MCF 10A (cell line): ENCODE measurements around the gene LIF. TPM values are rescaled to one million over a fixed set of nuclear protein-coding genes. Genes with fewer than 3 reads are reported as not detected.

Source experiments
- BruUV-seq: library from RNA; stranded (reverse); fragments of 400-500 nt; replicated peaks from 2 replicates; lab custom pipeline; 2021; lab: Mats Ljungman, UMichigan
- CTCF ChIA-PET: fragments of 300-600 bp; sonication (Branson Sonifier 250); formaldehyde crosslinking; extraction: SDS; loops from one replicate; lab custom pipeline; 2021; ENCODE audit warnings: antibody characterized with exemption, inconsistent platforms; lab: Yijun Ruan, JAX
- POLR2A ChIA-PET: fragments of 300-600, 350-650 bp; sonication (Branson Sonifier 250); formaldehyde crosslinking; extraction: SDS; loops from one replicate; lab custom pipeline; 2020; ENCODE audit warnings: antibody characterized with exemption, inconsistent platforms; lab: Yijun Ruan, JAX
- DNase-seq: peaks from one replicate; pipeline ENCODE4 v3.0.0-alpha.2; 2018; ENCODE audit not compliant: unreplicated experiment
- H3K27ac Mint-ChIP-seq: one replicate; pipeline ENCODE4 v1.8.0; 2022; ENCODE audit warnings: mild to moderate bottlenecking, low read depth, mixed read lengths; ENCODE audit not compliant: unreplicated experiment
- H3K27me3 Mint-ChIP-seq: one replicate; pipeline ENCODE4 v1.8.0; 2022; ENCODE audit warnings: mixed read lengths; ENCODE audit not compliant: insufficient read depth, unreplicated experiment
- H3K36me3 Mint-ChIP-seq: one replicate; pipeline ENCODE4 v1.8.0; 2022; ENCODE audit warnings: mild to moderate bottlenecking, moderate library complexity, mixed read lengths; ENCODE audit not compliant: insufficient read depth, unreplicated experiment
- H3K4me1 Mint-ChIP-seq: one replicate; pipeline ENCODE4 v1.8.0; 2022; ENCODE audit warnings: mixed read lengths; ENCODE audit not compliant: insufficient read depth, unreplicated experiment
- H3K4me3 Mint-ChIP-seq: one replicate; pipeline ENCODE4 v1.8.0; 2022; ENCODE audit warnings: mild to moderate bottlenecking, moderate library complexity, mixed read lengths; ENCODE audit not compliant: unreplicated experiment
- H3K9me3 Mint-ChIP-seq: one replicate; pipeline ENCODE4 v1.8.0; 2022; ENCODE audit warnings: mixed read lengths; ENCODE audit not compliant: unreplicated experiment
- intact Hi-C: fragments of 100-400 bp; cut with micrococcal nuclease; formaldehyde crosslinking; loops from 2 replicates; pipeline ENCODE4 v1.14.1; 2022
- total RNA-seq: library from RNA; stranded (reverse); gene quantifications from 2 replicates; pipeline ENCODE4 v1.2.3, GENCODE V29; 2022
- TF ChIP-seq, protein P1 (sequence below): fragments of 200-600 bp; IDR thresholded peaks from one replicate; pipeline ENCODE4 v1.8.0; 2022; ENCODE audit warnings: antibody characterized with exemption, mild to moderate bottlenecking; ENCODE audit not compliant: unreplicated experiment

LIF gene
- total RNA-seq, 1 experiment from 2014 or later: 19.3 TPM

GRCh38 chr22:30211124-30211820 lies 35.3 kb downstream of the LIF start:
- no peaks in the 10 kb centered on the region for H3K9me3 Mint-ChIP-seq
- POLR2A ChIA-PET: interaction anchor here (1.1 to 1.7 kb wide), 4 partner anchors 15 to 77 kb away, joined by 3 to 7 read pairs (median 5); no protein-coding TSS in a partner anchor
- no TSS peak for BruUV-seq
- no peaks in the 10 kb centered on the region for H3K27me3 Mint-ChIP-seq
- peaks cover 50% of the 10 kb centered on the region for H3K4me1 Mint-ChIP-seq
- H3K27ac Mint-ChIP-seq: no peak overlapping the region
- H3K4me3 Mint-ChIP-seq: no peak overlapping the region
- no peaks in the 10 kb centered on the region for H3K36me3 Mint-ChIP-seq
- TF ChIP-seq, protein P1, sequence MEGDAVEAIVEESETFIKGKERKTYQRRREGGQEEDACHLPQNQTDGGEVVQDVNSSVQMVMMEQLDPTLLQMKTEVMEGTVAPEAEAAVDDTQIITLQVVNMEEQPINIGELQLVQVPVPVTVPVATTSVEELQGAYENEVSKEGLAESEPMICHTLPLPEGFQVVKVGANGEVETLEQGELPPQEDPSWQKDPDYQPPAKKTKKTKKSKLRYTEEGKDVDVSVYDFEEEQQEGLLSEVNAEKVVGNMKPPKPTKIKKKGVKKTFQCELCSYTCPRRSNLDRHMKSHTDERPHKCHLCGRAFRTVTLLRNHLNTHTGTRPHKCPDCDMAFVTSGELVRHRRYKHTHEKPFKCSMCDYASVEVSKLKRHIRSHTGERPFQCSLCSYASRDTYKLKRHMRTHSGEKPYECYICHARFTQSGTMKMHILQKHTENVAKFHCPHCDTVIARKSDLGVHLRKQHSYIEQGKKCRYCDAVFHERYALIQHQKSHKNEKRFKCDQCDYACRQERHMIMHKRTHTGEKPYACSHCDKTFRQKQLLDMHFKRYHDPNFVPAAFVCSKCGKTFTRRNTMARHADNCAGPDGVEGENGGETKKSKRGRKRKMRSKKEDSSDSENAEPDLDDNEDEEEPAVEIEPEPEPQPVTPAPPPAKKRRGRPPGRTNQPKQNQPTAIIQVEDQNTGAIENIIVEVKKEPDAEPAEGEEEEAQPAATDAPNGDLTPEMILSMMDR: no peak
- CTCF ChIA-PET: no interaction called here
- intact Hi-C loops: no loop called here
- no peak for DNase-seq

- Mint-ChIP-seq H3K36me3 (no peaks in the 10 kb centered on the region), H3K9me3 (no peaks in the 10 kb centered on the region), H3K27me3 (no peaks in the 10 kb centered on the region), H3K4me3 (no peak overlapping the region), H3K4me1 (peaks cover 58% of the 10 kb centered on the region), H3K27ac (peak overlapping the region; percentile 69)
- ChIA-PET CTCF (no interaction called here), POLR2A (interaction anchor here (0.8 to 1.2 kb wide), 4 partner anchors 14 to 149 kb away, joined by 3 to 7 read pairs (median 3); no protein-coding TSS in a partner anchor)
- intact Hi-C loops: no loop called here
- peak; percentile 85 for DNase-seq
- no TSS peak for BruUV-seq
- TF ChIP-seq, protein P1: no peak
Observed at GRCh38 chr22:30210235-30210909, 36.2 kb downstream of the LIF start.

DNA sequence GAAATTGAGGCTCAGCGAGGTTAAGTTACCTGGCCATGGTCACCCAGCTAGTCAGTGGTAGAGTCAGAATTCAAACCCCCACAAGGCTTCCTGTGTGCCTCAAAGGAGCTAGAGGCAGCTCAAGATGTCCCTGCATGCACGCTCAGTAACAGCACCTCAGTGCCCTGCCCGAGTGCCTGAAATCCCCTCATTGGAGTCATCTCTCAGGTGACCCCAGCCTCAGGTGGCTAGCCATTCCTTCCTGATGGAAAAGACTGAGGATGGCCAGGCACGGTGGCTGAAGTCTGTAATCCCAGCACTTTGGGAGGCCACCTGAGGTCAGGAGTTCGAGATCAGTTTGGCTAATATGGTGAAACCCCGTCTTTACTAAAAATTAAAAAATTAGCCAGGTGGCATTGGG lies 36.9 kb downstream of the LIF start:
- H3K4me1 Mint-ChIP-seq: peaks cover 62% of the 10 kb centered on the region
- H3K4me3 Mint-ChIP-seq: no peak overlapping the region
- intact Hi-C loops: loop anchor here (5.0 kb wide), 1 partner anchor 218 kb away; the partner anchor contains the start of gene MTFP1
- no peaks in the 10 kb centered on the region for H3K27me3 Mint-ChIP-seq
- TF ChIP-seq, protein P1: no peak
- POLR2A ChIA-PET: interaction anchor here (0.6 to 1.2 kb wide), 3 partner anchors 13 to 1528 kb away, joined by 3 to 7 read pairs (median 4); no protein-coding TSS in a partner anchor
- CTCF ChIA-PET: interaction anchor here (0.7 kb wide), 2 partner anchors 38 to 110 kb away, joined by 4 to 5 read pairs; no protein-coding TSS in a partner anchor
- BruUV-seq: no TSS peak
- DNase-seq: no peak
- H3K36me3 Mint-ChIP-seq: no peaks in the 10 kb centered on the region
- H3K9me3 Mint-ChIP-seq: no peaks in the 10 kb centered on the region
- H3K27ac Mint-ChIP-seq: peak overlapping the region; percentile 69
